Keratinocyte (primary cell): ENCODE measurements around the gene TUT4.

Source experiments
- EZH2 ChIP-seq: IDR thresholded peaks from one replicate; pipeline ENCODE4 v1.6.1; 2012; ENCODE audit warnings: inconsistent platforms, mild to moderate bottlenecking, low read length, moderate library complexity
- TF ChIP-seq, protein P1 (sequence below), 3 experiments: IDR thresholded peaks in 1 of 3; conservative IDR thresholded peaks in 1 of 3; optimal IDR thresholded peaks in 1 of 3; 2 replicates in 2 of 3; 3 replicates in 1 of 3; pipeline versions ENCODE3 to v1.5.1; 2011; ENCODE audit warnings: low read length in 3 of 3, mild to moderate bottlenecking in 3 of 3, moderate library complexity in 2 of 3, control low read depth in 1 of 3, inconsistent platforms in 1 of 3; ENCODE audit not compliant: insufficient read depth in 2 of 3; ENCODE audit errors: extremely low read depth in 1 of 3

DNA sequence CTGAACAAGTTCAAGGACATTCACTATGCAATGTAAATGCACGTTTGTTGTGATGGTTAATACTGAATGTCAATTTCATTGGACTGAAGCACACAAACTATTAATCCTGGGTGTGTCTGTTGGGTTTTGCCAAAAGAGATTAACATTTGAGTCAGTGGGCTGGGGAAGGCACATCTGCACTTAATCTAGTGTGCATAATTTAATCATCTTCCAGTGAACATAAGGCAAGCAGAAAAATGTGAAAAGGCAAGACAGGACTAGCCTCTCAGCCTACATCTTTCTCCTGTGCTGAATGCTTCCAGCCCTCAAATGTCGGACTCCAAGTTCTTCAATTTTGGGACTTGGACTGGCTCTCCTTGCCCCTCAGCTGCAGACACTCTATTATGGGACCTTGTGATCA, 108.4 kb downstream of the TUT4 start:
- TF ChIP-seq, protein P1, sequence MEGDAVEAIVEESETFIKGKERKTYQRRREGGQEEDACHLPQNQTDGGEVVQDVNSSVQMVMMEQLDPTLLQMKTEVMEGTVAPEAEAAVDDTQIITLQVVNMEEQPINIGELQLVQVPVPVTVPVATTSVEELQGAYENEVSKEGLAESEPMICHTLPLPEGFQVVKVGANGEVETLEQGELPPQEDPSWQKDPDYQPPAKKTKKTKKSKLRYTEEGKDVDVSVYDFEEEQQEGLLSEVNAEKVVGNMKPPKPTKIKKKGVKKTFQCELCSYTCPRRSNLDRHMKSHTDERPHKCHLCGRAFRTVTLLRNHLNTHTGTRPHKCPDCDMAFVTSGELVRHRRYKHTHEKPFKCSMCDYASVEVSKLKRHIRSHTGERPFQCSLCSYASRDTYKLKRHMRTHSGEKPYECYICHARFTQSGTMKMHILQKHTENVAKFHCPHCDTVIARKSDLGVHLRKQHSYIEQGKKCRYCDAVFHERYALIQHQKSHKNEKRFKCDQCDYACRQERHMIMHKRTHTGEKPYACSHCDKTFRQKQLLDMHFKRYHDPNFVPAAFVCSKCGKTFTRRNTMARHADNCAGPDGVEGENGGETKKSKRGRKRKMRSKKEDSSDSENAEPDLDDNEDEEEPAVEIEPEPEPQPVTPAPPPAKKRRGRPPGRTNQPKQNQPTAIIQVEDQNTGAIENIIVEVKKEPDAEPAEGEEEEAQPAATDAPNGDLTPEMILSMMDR (optimal IDR thresholded peaks at IDR 0.05 in 1 of 3, IDR thresholded peaks at IDR 0.05 in 1 of 3, conservative IDR thresholded peaks at IDR 0.05 in 1 of 3; ENCODE audit: extremely low read depth in 1 of 3, insufficient read depth in 2 of 3, low read length in 3 of 3) = no peak
- no peak for TF ChIP-seq EZH2
